Progenitor cell of endocrine pancreas (in vitro differentiated cells): ENCODE results near the gene NBAS. TPM values are rescaled to one million over a fixed set of nuclear protein-coding genes. Genes with fewer than 3 reads are reported as not detected.

Source experiments
- DNase-seq: peaks from one replicate; pipeline ENCODE4 v3.0.0; 2021; ENCODE audit warnings: low spot score; ENCODE audit not compliant: unreplicated experiment
- H3K27ac Mint-ChIP-seq: 2 replicates; pipeline ENCODE4 v1.8.0; 2021; ENCODE audit warnings: mild to moderate bottlenecking, moderate library complexity, mixed read lengths
- H3K27me3 Mint-ChIP-seq: 2 replicates; pipeline ENCODE4 v1.8.0; 2021; ENCODE audit warnings: mixed read lengths
- H3K36me3 Mint-ChIP-seq: 2 replicates; pipeline ENCODE4 v1.8.0; 2022; ENCODE audit warnings: mixed read lengths; ENCODE audit not compliant: insufficient read depth
- H3K4me1 Mint-ChIP-seq: 2 replicates; pipeline ENCODE4 v1.8.0; 2021; ENCODE audit warnings: low read depth, mixed read lengths
- H3K4me3 Mint-ChIP-seq: 2 replicates; pipeline ENCODE4 v1.8.0; 2021; ENCODE audit warnings: low read depth, mild to moderate bottlenecking, moderate library complexity, mixed read lengths
- H3K9me3 Mint-ChIP-seq: 2 replicates; pipeline ENCODE4 v1.8.0; 2021; ENCODE audit warnings: low read depth, mixed read lengths
- total RNA-seq: library from RNA; stranded (reverse); gene quantifications from 2 replicates; pipeline ENCODE4 v1.2.1, GENCODE V29; 2021
- TF ChIP-seq, protein P1 (sequence below): fragments of 200-600 bp; sonication (generic); IDR thresholded peaks from one replicate; pipeline ENCODE4 v1.5.0; 2021; ENCODE audit warnings: antibody characterized with exemption, mild to moderate bottlenecking; ENCODE audit not compliant: unreplicated experiment

The NBAS gene
- total RNA-seq, 1 donor from 2014 or later = 63.0 TPM

DNA sequence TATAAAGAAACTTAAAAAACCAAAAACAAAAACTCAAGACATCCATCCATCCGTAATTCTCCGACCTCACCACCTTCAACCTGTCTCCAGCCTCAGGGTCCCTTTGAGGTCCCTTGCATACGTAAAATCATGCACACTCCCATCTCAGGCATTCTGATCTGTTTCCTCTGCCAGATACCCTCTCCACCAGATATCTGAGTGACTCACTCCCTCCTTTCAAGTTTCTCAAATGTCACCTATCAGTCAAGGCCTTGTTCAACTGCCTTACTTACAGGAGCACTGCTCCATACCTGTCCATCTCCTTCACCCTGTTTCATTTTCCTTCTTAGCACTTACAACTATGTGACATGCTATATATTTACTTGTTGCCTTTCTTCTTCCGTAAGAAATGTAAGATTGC lies 369.3 kb downstream of the NBAS start:
- Mint-ChIP-seq H3K27ac (no peak overlapping the region), H3K36me3 (peaks cover 6% of the 10 kb centered on the region), H3K4me1 (no peaks in the 10 kb centered on the region), H3K4me3 (no peak overlapping the region), H3K9me3 (peaks cover 6% of the 10 kb centered on the region), H3K27me3 (no peaks in the 10 kb centered on the region)
- DNase-seq = no peak
- TF ChIP-seq, protein P1, sequence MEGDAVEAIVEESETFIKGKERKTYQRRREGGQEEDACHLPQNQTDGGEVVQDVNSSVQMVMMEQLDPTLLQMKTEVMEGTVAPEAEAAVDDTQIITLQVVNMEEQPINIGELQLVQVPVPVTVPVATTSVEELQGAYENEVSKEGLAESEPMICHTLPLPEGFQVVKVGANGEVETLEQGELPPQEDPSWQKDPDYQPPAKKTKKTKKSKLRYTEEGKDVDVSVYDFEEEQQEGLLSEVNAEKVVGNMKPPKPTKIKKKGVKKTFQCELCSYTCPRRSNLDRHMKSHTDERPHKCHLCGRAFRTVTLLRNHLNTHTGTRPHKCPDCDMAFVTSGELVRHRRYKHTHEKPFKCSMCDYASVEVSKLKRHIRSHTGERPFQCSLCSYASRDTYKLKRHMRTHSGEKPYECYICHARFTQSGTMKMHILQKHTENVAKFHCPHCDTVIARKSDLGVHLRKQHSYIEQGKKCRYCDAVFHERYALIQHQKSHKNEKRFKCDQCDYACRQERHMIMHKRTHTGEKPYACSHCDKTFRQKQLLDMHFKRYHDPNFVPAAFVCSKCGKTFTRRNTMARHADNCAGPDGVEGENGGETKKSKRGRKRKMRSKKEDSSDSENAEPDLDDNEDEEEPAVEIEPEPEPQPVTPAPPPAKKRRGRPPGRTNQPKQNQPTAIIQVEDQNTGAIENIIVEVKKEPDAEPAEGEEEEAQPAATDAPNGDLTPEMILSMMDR = no peak

GRCh38 chr2:15189216-15189615 lies 371.9 kb downstream of the NBAS start:
- H3K4me3 Mint-ChIP-seq = no peak overlapping the region

GRCh38 chr2:15187702-15188101 lies 373.4 kb downstream of the NBAS start:
- Mint-ChIP-seq H3K4me1 (peaks cover 3% of the 10 kb centered on the region), H3K4me3 (no peak overlapping the region), H3K36me3 (peaks cover 3% of the 10 kb centered on the region), H3K27ac (no peak overlapping the region), H3K27me3 (no peaks in the 10 kb centered on the region), H3K9me3 (no peaks in the 10 kb centered on the region)
- TF ChIP-seq, protein P1 = no peak
- no peak for DNase-seq

More at GRCh38 chr2:15189216-15189615, 371.9 kb downstream of the NBAS start:
- TF ChIP-seq, protein P1 = no peak
- no peaks in the 10 kb centered on the region for H3K9me3 Mint-ChIP-seq
- H3K27ac Mint-ChIP-seq = no peak overlapping the region
- no peaks in the 10 kb centered on the region for H3K27me3 Mint-ChIP-seq
- DNase-seq = no peak
- H3K36me3 Mint-ChIP-seq = peaks cover 2% of the 10 kb centered on the region
- H3K4me1 Mint-ChIP-seq = no peaks in the 10 kb centered on the region

GRCh38 chr2:15186118-15186517 lies 375.0 kb downstream of the NBAS start:
- TF ChIP-seq, protein P1 = no peak
- no peaks in the 10 kb centered on the region for H3K27me3 Mint-ChIP-seq
- no peak overlapping the region for H3K4me3 Mint-ChIP-seq
- H3K4me1 Mint-ChIP-seq = peaks cover 3% of the 10 kb centered on the region
- H3K9me3 Mint-ChIP-seq = no peaks in the 10 kb centered on the region
- peaks cover 6% of the 10 kb centered on the region for H3K36me3 Mint-ChIP-seq
- H3K27ac Mint-ChIP-seq = no peak overlapping the region
- no peak for DNase-seq

DNA sequence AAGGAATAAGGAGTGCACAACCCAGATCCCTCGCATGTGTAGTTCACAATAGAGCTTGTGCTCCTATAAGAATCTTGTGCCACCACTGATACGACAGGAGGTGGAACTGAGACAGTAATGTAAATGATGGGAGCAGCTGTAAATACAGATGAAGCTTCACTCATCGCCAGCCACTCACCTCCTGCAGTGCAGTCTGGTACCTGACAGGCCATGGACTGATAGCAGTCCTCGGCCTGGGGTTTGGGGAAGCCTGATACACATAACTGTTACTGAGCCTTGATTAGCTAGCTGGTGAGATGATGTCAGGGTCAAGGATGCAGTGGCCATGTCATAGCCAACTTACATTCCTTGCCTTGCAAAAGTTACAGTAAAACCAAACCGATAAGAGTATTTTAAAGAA lies 376.6 kb downstream of the NBAS start:
- Mint-ChIP-seq H3K27me3 (no peaks in the 10 kb centered on the region), H3K4me3 (no peak overlapping the region), H3K4me1 (peaks cover 3% of the 10 kb centered on the region), H3K9me3 (no peaks in the 10 kb centered on the region), H3K27ac (no peak overlapping the region), H3K36me3 (peaks cover 6% of the 10 kb centered on the region)
- TF ChIP-seq, protein P1 = no peak
- no peak for DNase-seq
